HCT116 (cell line): ENCODE data around the gene DNM2. TPM values are rescaled to one million over a fixed set of nuclear protein-coding genes. Genes with fewer than 3 reads are reported as not detected.

Experiments
- ATAC-seq: fragments of 200-7000 bp; cut with Tn5 transposase; 2 replicates; pipeline ENCODE4 v1.9.1; 2020; ENCODE audit warnings: mild to moderate bottlenecking, moderate library complexity
- BruUV-seq: library from RNA; stranded (reverse); fragments of 400-500 nt; replicated peaks from 2 replicates; lab custom pipeline; 2021; lab: Mats Ljungman, UMichigan
- CTCF ChIA-PET: fragments of 300-600 bp; sonication (Branson Sonifier 250); formaldehyde crosslinking; loops from one replicate; lab custom pipeline; 2021; ENCODE audit warnings: antibody characterized with exemption; lab: Charles Lee
- POLR2A ChIA-PET: fragments of 300-600, 350-600 bp; sonication (Branson Sonifier 250); formaldehyde crosslinking; loops from one replicate; lab custom pipeline; 2021; ENCODE audit warnings: antibody characterized with exemption; lab: Charles Lee
- RAD21 ChIA-PET, 2 experiments: fragments of 300-600 bp; sonication (Branson Sonifier 250); formaldehyde crosslinking; loops; one replicate each; lab custom pipeline; 2023; ENCODE audit warnings: low total read pairs in 2 of 2; ENCODE audit not compliant: uncharacterized antibody in 2 of 2, unreplicated experiment in 2 of 2, low non-redundant PET in 1 of 2; lab: Charles Lee
- DNase-seq: peaks from one replicate; pipeline ENCODE4 v3.0.0-alpha.2; 2010; ENCODE audit warnings: low read depth, low spot score
- H2AFZ ChIP-seq: fragments of 200-600 bp; shearing (Covaris generic), sonication (generic); 2 replicates; pipeline ENCODE4 v1.6.1; 2017; ENCODE audit warnings: low read depth, mixed run types, mixed read lengths, antibody characterized with exemption, low read length; ENCODE audit not compliant: poor library complexity, severe bottlenecking
- H3K27ac ChIP-seq: 2 replicates; pipeline ENCODE4 v1.5.1; 2012; ENCODE audit warnings: low read depth, low read length
- H3K27me3 ChIP-seq: fragments of 200-600 bp; sonication (generic); 2 replicates; pipeline ENCODE4 v1.6.1; 2016; ENCODE audit warnings: mixed run types, low read length, mixed read lengths; ENCODE audit not compliant: insufficient read depth
- H3K36me3 ChIP-seq, 2 experiments: fragments of 200-500 bp in 1 of 2; fragments of 200-600 bp in 1 of 2; sonication (Bioruptor generic) in 1 of 2; sonication (generic) in 1 of 2; 2 replicates each; pipeline versions ENCODE4 v1.5.1 to v1.6.1; 2014 to 2016; ENCODE audit warnings: low read length in 2 of 2, inconsistent platforms in 1 of 2, mixed read lengths in 1 of 2, mixed run types in 1 of 2; ENCODE audit not compliant: insufficient read depth in 2 of 2, control insufficient read depth in 1 of 2
- H3K4me1 ChIP-seq, 2 experiments: fragments of 200-600 bp in 1 of 2; sonication (generic) in 1 of 2; 2 replicates each; pipeline versions ENCODE4 v1.5.1 to v1.6.1; 2012 to 2017; ENCODE audit warnings: low read length in 2 of 2, inconsistent platforms in 1 of 2, mild to moderate bottlenecking in 1 of 2, mixed read lengths in 1 of 2, mixed run types in 1 of 2, moderate library complexity in 1 of 2; ENCODE audit not compliant: insufficient read depth in 2 of 2, control insufficient read depth in 1 of 2
- H3K4me2 ChIP-seq: fragments of 200-600 bp; sonication (generic); 2 replicates; pipeline ENCODE4 v1.6.1; 2017; ENCODE audit warnings: mixed run types, low read length, mixed read lengths
- H3K4me3 ChIP-seq, 2 experiments: fragments of 200-600 bp in 1 of 2; sonication (generic) in 1 of 2; replicated peaks in 1 of 2; 2 replicates each; pipeline ENCODE4 v1.5.1; 2011 to 2016; ENCODE audit warnings: low read length in 2 of 2, control low read depth in 1 of 2, low read depth in 1 of 2, mild to moderate bottlenecking in 1 of 2, mixed read lengths in 1 of 2, mixed run types in 1 of 2
- H3K79me2 ChIP-seq: fragments of 200-600 bp; sonication (generic); 2 replicates; pipeline ENCODE4 v1.6.1; 2017; ENCODE audit warnings: mild to moderate bottlenecking, mixed run types, low read length, moderate library complexity, mixed read lengths; ENCODE audit not compliant: insufficient read depth
- H3K9ac ChIP-seq: fragments of 200-600 bp; sonication (generic); 2 replicates; pipeline ENCODE4 v1.6.1; 2016; ENCODE audit warnings: low read length, mixed read lengths
- H3K9me2 ChIP-seq: fragments of 200-600 bp; sonication (generic), shearing (Covaris generic); 2 replicates; pipeline ENCODE4 v1.6.1; 2017; ENCODE audit warnings: mixed run types, mild to moderate bottlenecking, moderate library complexity; ENCODE audit not compliant: insufficient read depth
- H3K9me3 ChIP-seq, 2 experiments: fragments of 200-500 bp in 1 of 2; fragments of 200-600 bp in 1 of 2; sonication (Bioruptor generic) in 1 of 2; sonication (generic) in 1 of 2; 2 replicates each; pipeline ENCODE4 v1.6.1; 2014 to 2017; ENCODE audit warnings: low read length in 2 of 2, mixed read lengths in 2 of 2, inconsistent platforms in 1 of 2, low read depth in 1 of 2, mild to moderate bottlenecking in 1 of 2, mixed run types in 1 of 2, moderate library complexity in 1 of 2; ENCODE audit not compliant: control insufficient read depth in 1 of 2, insufficient read depth in 1 of 2
- H4K20me1 ChIP-seq: fragments of 200-600 bp; sonication (generic), shearing (Covaris generic); 2 replicates; pipeline ENCODE4 v1.6.1; 2017; ENCODE audit warnings: mixed run types, mild to moderate bottlenecking, moderate library complexity; ENCODE audit not compliant: insufficient read depth
- ATF3 ChIP-seq: IDR thresholded peaks from 2 replicates; pipeline ENCODE4 v1.6.1; 2012
- CBX3 ChIP-seq: IDR thresholded peaks from 2 replicates; pipeline ENCODE4 v1.6.1; 2012; ENCODE audit warnings: low read depth
- CTCF ChIP-seq, 3 experiments: fragments of 200-600 bp in 1 of 3; sonication (generic) in 1 of 3; IDR thresholded peaks in 2 of 3; conservative IDR thresholded peaks in 1 of 3; 2 replicates each; pipeline ENCODE4 v1.5.1; 2012 to 2017; ENCODE audit warnings: low read depth in 2 of 3, low read length in 2 of 3, antibody characterized with exemption in 1 of 3, borderline replicate concordance in 1 of 3, control low read depth in 1 of 3, mild to moderate bottlenecking in 1 of 3, mixed read lengths in 1 of 3, mixed run types in 1 of 3, moderate library complexity in 1 of 3; ENCODE audit not compliant: insufficient read depth in 1 of 3
- EGR1 ChIP-seq: IDR thresholded peaks from 2 replicates; pipeline ENCODE4 v1.6.1; 2012; ENCODE audit warnings: low read depth
- EZH2 ChIP-seq: fragments of 200-600 bp; sonication (generic); IDR thresholded peaks from 2 replicates; pipeline ENCODE4 v1.6.1; 2017; ENCODE audit warnings: antibody characterized with exemption, mixed run types
- FOSL1 ChIP-seq: IDR thresholded peaks from 2 replicates; pipeline ENCODE4 v1.6.1; 2012; ENCODE audit warnings: low read depth
- JUND ChIP-seq: IDR thresholded peaks from 2 replicates; pipeline ENCODE4 v1.6.1; 2012
- MAX ChIP-seq: IDR thresholded peaks from 2 replicates; pipeline ENCODE4 v1.6.1; 2012
- POLR2A ChIP-seq: IDR thresholded peaks from 2 replicates; pipeline ENCODE4 v1.7.0; 2011; ENCODE audit warnings: borderline replicate concordance; ENCODE audit not compliant: insufficient read depth, insufficient read length; ENCODE audit errors: extremely low read depth
- RAD21 ChIP-seq: IDR thresholded peaks from 2 replicates; pipeline ENCODE4 v1.6.1; 2012; ENCODE audit warnings: low read depth, mild to moderate bottlenecking
- REST ChIP-seq: IDR thresholded peaks from 2 replicates; pipeline ENCODE4 v1.6.1; 2012; ENCODE audit warnings: low read depth
- SIN3A ChIP-seq: IDR thresholded peaks from 2 replicates; pipeline ENCODE4 v1.6.1; 2012; ENCODE audit warnings: low read depth
- SP1 ChIP-seq: IDR thresholded peaks from 2 replicates; pipeline ENCODE4 v1.6.1; 2012; ENCODE audit warnings: low read depth
- YY1 ChIP-seq: IDR thresholded peaks from 2 replicates; pipeline ENCODE4 v1.6.1; 2011; ENCODE audit warnings: low read length, low read depth, moderate library complexity, mild to moderate bottlenecking; ENCODE audit not compliant: insufficient replicate concordance; ENCODE audit errors: extremely low read depth
- ZBTB33 ChIP-seq: IDR thresholded peaks from 2 replicates; pipeline ENCODE4 v1.6.1; 2011; ENCODE audit warnings: mild to moderate bottlenecking, low read length, moderate library complexity; ENCODE audit not compliant: insufficient replicate concordance; ENCODE audit errors: extremely low read depth
- ZFX ChIP-seq: fragments of 450-650 bp; IDR thresholded peaks from 2 replicates; pipeline ENCODE4 v1.6.1; 2017
- ZNF274 ChIP-seq: fragments of 200-500 bp; sonication (Bioruptor generic); IDR thresholded peaks from 2 replicates; pipeline ENCODE4 v1.6.1; 2014; ENCODE audit warnings: mild to moderate bottlenecking, low read depth, low read length, inconsistent platforms
- intact Hi-C: fragments of 100-400 bp; cut with micrococcal nuclease; formaldehyde crosslinking; loops from 2 replicates; pipeline ENCODE4 v1.10.0; 2022
- total RNA-seq: library from RNA; stranded (reverse); gene quantifications from one replicate; pipeline ENCODE4 v1.2.1, GENCODE V29; 2021; ENCODE audit not compliant: unreplicated experiment

The DNM2 gene
- total RNA-seq, 1 experiment from 2014 or later = 183 TPM

GRCh38 chr19:10768936-10769335 lies 51.1 kb downstream of the DNM2 start:
- Histone ChIP-seq H3K79me2 (peaks cover 47% of the 10 kb centered on the region), H3K4me2 (no peak overlapping the region), H3K27ac (no peak overlapping the region), H3K4me1 (peaks cover 21 to 28% of the 10 kb centered on the region in 2 experiments), H3K27me3 (no peaks in the 10 kb centered on the region), H3K9me2 (no peaks in the 10 kb centered on the region), H3K9ac (no peak overlapping the region), H4K20me1 (no peaks in the 10 kb centered on the region), H3K36me3 (peaks cover 0 to 9% of the 10 kb centered on the region in 2 experiments; a peak in 2 of 4 replicates), H2AFZ (no peak overlapping the region), H3K9me3 (no peaks in the 10 kb centered on the region), H3K4me3 (no peak overlapping the region)
- no peak for DNase-seq
- CTCF ChIA-PET = interaction anchor here (0.6 to 0.8 kb wide), 2 partner anchors 51 to 251 kb away, joined by 3 read pairs; partner anchors contain the start of gene DNM2
- no peak for TF ChIP-seq ATF3
- no peak for TF ChIP-seq RAD21
- no peak for TF ChIP-seq EZH2
- TF ChIP-seq SIN3A = no peak
- TF ChIP-seq EGR1 = no peak
- no peak for TF ChIP-seq YY1
- TF ChIP-seq ZBTB33 = no peak
- no peak for TF ChIP-seq FOSL1
- no peak for TF ChIP-seq JUND
- TF ChIP-seq POLR2A = no peak
- TF ChIP-seq SP1 = no peak
- no peak for TF ChIP-seq MAX
- TF ChIP-seq ZNF274 = no peak
- TF ChIP-seq REST = no peak
- no peak for TF ChIP-seq CBX3
- no peak for TF ChIP-seq CTCF (IDR thresholded peaks at IDR 0.05 in 2 of 3, conservative IDR thresholded peaks at IDR 0.05 in 1 of 3; ENCODE audit: borderline replicate concordance in 1 of 3, insufficient read depth in 1 of 3, low read depth in 2 of 3, low read length in 2 of 3)
- no peak for TF ChIP-seq ZFX
- POLR2A ChIA-PET = no interaction called here
- BruUV-seq = no TSS peak
- intact Hi-C loops = no loop called here
- ATAC-seq = no peak
- RAD21 ChIA-PET = no interaction called here
